GM18508 (cell line): ENCODE results near the gene MBTPS1.

Source experiments
- ATAC-seq: cut with Tn5 transposase; IDR thresholded peaks from one replicate; pipeline ENCODE4 v1.9.1; 2021; ENCODE audit warnings: moderate number of reproducible peaks; ENCODE audit not compliant: insufficient read depth, unreplicated experiment

MBTPS1 gene

DNA sequence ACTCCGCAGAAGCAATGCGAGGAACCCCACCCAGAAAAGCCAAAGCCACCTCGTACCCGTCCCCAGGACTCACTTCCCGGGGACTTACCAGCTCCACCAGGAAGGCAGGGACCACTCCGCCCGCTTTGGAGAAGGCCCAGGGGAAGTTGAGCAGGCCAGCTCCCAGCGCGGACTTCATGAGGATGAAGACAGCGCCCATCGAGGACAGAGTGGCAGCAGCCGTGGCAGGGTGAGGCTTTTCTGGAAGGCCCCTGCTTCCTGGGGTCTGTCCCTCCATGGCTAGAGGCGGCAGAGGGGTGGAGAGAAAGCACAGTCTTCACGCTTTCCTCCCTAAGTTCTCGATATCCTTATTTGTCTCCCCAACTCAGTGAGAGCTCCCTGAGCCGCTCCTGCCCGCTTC lies 74.9 kb downstream of the MBTPS1 start:
- no peak for ATAC-seq

DNA sequence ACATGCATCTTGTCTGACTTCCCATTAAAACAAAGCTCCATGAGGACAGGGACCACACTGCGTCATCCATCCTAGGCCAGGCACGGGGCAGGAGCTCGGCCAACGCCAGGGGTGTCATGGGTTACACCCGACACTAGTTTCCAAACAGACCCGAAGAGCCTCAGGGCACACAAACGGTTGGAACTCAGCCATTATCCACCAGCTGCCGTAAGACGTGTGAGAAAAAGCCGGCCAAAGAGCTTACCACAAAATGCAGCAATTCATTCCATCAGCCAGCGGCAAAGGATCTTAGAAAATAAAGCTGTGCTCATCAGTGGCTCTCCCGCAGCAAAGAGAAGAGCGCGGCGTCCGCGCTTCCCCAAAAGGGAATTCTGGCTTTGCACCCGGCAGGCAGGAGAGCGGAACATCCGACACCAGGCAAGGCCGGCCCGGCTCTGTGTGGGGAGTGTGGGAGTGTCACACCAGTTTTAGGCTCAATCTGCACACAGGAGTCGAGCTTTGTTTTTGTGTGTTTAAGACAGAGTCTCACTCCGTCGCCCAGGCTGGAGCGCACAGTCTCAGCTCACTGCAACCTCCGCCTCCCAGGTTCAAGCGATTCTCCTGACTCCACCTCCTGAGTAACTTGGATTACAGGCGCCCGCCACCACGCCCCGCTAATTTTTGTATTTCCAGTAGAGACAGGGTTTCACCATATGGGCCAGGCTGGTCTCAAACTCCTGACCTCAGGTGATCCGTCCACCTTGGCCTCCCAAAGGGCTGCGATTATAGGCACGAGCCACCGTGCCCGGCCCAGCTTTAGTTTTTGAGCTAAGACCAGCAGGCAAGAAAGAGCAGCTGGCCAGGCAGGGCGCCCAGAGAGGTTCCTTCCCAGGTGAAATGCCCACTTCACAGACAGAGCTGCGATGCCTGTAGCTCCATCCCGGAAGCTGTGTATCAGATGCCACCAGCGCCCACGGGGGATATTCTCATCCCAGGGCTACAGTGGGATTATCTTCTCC lies 75.6 kb downstream of the MBTPS1 start:
- no peak for ATAC-seq

DNA sequence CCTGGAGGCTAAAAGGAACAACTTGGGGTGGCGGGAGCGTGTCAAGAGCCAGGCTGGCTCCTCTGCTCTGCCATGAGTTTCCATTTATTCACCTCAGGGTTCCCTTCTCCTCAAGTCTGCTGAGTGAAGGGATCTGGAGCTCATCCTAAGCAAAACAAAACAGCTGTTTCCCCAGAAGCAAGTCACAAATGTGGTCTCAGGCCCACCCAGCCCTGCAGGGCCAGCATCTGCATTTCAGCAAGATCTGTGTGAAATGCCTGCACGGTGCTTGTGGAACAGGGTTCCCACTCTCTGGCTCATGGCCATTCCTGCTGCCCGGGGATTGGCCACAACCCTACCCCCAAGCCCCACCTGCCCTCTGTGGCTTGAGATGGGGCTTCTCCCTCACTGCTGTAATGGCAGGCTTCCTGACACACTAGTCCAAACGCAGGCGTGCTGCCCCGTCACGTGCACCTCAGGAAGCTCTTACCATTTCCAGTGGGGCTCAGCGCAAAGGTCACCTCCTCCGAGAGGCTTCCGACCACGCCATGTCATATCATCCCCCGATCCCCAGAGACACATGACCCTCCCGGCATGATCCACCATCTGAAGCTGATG lies 76.4 kb downstream of the MBTPS1 start:
- ATAC-seq: no peak

DNA sequence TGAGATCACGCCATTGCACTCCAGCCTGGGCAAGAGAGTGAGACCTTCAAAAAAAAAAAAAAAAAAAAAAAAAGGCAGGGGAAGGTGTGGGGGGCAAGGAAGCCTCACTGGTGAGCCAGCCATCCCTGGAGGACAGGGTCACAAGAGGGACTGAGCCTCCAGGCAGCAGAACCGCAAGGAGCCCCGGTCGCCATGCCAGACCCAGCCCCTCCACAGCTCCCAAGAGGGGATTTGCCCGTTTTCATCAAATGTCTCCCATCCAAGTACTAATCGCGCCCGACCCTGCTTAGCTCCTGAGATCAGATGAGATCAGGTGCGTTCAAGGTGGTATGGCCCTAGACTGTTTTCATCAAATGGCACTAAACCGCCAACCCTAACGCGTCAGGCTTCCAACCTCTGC lies 77.0 kb downstream of the MBTPS1 start:
- ATAC-seq: no peak

DNA sequence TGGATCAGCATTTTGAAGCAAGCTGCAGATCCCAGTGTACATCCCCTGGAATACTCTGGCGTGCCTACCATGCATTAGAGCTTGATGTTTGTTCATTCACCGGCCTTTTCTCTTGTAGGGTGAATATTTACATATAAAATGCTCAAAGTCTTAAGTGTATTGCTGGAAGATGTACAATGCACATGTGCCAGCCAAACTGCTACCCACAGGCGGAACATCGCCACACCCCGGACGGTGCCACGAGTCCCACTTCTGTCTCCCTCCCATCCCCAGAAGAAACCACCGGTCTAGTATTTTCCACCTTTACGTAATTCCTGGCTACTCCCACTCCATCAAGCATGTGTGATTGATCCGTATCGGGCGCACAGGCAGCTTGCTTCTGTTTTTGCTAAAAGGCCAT lies 78.3 kb downstream of the MBTPS1 start:
- ATAC-seq: no peak

DNA sequence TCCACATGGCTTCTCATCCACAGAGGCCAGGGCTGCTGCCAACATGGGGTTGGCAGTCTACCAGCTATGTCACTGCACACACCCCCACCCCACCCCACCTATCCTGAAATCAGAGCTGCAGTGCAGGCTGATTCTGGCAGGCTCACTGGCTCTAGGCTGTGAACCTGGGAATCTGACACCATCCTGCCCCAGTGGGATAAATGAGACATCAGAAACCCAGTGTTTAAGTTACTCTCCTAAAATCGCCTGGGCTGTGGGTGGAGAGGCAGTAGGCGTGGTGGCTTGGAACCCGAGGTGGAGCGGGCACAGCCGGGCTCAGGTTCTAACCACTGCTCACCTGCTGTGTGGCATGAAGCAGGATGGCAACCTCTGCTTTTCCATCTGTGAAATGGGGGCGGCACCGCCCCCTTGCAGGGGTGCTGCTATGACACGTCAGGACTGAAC lies 79.7 kb downstream of the MBTPS1 start:
- no peak for ATAC-seq

DNA sequence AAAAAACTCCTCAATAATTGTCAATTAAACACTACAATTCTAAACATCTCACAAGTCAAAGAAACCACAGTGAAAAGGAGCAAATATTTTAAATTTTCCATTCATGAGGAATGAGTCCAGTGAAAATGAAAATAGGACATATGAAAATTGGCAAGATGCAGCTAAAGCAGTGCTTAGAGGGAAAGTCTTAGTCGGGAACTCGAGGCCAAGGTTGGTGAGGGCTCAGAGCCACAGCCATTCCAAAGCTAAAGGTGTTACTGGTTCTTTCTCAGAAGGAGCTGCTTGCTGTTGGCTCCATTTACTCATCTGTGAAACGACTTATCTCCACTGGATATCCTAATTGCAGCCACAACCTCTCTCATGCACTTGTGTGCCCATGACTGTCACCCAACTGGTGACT lies 80.6 kb downstream of the MBTPS1 start:
- ATAC-seq: no peak

DNA sequence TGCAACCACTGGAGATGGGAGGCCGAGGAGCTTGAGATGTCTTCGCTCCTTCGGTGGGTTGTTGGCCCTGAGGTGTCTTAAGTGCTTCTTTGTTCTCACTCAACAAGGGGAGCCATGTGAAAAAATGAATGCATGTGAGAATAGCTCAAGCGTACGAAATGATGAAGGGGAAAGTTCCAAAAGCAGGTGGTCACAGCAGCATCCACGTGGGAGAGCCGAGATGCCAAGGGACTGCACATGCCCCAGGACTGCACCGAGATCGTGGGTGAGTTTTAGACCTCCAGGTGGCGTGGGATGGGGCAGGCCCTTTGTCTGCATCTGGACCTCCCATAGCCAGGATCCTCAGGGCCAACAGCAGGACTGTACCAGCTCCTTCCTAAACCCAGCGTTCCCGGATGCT lies 82.2 kb downstream of the MBTPS1 start:
- no peak for ATAC-seq

DNA sequence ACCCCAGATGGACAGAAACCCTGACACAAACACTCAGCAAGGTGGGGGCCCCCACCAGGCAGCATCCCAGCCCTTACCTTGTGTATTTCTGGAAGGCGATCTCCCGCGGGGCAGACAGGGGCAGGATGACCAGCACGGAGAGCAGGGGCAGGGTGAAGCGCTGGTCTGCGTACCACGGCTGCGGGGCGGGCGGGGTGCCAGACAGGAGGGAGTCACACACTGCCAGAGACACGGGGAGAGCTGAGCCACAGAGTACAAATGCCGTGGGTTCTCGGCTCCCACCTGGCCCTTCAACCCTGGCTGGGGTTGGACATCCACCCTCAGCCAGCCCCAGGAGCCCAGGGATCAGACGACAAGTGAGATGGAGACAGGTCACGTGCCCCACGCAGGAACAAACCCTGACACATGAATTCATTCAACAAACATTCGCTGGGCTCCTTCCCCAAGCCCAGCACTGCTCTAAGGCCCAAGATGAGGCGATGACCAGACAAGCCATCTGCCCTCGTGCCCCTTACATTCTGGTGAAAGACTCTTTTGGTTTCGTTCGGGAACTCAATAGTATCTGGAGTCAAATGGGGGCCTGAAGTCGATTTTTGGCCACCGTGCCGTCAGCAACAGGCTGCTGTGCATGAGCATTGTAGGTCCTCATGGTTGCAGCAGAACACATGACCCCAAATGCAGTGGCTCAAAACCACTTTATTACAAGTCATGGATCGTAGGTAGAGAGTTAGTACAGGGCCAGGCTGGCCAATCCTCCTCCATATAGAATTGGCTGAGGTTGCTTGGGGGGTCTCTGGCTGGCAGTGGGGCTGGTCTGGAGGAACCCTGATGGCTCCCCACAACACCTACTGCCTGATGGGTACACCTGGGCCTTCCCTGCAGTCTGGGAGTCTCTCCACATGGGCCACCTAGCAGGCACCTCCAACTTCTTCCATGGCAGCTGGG lies 83.2 kb downstream of the MBTPS1 start:
- ATAC-seq: no peak

DNA sequence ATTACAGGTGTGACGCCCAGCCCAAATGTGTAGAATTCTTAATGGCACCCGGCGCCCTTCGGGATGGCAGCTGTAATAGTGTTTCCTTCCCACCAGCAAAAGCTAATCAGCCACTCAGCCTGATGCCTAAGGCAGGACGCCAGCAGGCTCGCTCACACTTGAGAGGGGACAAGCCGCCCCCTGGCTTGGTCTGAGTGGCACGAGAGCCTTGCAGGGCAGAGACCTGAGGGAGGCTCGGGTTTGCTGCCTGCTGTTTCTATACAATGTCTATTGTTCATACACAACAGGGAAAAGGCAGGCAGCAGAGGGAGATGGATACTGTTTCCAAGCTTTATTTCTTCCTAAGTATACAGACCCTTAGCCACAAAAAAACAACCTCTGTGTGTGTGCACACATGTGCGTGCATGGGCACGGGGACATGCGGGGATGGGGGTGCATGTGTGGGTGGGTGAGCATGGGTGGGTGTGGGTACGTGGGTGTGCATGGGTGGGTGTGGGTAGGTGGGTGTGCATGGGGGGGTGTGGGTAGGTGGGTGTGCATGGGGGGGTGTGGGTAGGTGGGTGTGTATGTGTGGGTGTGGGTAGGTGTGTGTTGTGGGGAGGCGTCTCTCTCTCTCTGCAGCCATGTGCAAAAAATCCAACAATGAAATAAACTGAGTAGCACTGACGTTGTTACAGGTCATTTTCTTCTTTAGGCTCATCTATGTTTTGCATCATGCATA lies 84.1 kb downstream of the MBTPS1 start:
- ATAC-seq: no peak

DNA sequence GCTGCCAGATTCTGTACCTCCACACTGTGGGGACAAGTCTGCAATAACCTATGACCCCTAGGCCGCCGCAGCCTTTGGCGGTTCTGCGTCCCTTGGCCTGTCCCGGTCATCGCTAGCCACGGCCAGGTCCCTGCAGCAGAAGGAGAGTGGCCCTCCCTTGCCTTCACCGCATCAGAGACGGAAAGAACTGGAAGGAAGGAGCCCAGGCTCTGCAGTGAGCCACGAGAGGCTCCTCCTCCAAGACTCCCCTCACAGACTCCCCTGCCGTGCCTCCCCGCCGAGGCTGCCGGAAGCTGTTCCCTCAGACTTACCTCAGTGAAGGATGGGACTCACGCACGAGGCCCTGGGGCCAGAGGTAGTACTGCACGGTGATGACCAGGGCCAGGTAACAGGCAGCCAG lies 85.2 kb downstream of the MBTPS1 start:
- no peak for ATAC-seq

DNA sequence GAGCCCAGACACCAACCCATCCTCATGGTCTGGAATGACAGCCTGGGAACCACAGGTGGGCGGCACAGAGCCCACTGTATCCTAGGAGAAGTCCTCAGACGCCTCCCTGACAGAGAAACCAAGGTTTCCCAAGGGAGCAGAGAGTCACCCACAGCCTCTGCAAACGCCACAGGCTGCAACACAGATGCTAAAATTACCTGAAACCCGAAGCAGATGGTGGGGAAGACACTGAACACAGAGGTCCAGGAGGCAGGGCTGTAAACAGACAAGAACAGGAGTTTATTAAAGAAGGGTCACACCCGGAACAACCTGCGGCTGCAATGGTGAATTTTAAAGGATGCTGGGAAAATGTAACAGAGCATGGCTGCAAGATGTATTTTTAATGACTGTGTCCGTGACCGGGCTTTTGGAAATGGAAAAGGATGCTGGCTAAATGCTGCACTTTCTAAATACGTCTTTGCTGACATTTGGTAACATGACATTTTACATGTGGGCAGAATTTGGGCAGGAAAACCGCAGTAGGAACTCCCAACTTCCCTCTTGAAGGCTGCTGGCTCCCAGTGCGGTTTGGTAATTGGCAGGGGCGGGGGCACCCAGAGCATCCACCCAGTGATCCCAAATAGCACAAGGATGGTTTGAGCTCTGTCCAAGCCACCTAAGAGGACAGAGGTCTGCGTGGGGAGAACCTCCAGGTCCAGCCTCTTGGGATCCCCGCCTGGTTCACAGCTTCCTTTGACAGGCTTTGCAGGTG lies 87.3 kb downstream of the MBTPS1 start:
- no peak for ATAC-seq

DNA sequence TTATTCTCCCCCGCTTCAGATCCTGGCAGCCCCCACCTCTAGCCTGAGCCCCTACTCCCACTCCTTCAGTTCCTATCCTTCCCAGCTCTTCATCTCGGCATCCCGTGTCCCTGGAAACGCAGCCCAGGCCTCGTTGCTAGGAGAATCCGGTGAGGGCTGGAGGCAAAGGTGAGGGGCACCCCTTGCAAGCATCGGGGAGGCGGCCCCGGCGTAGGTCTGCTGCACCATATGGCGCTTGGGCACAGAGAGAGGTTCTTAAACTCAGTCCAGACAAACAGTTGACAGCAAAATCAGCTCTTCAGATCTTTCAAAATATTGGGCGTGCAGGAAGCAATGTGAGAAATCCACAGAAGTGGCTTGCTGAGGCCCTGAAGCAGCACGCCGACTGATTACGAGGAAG lies 89.1 kb downstream of the MBTPS1 start:
- no peak for ATAC-seq

DNA sequence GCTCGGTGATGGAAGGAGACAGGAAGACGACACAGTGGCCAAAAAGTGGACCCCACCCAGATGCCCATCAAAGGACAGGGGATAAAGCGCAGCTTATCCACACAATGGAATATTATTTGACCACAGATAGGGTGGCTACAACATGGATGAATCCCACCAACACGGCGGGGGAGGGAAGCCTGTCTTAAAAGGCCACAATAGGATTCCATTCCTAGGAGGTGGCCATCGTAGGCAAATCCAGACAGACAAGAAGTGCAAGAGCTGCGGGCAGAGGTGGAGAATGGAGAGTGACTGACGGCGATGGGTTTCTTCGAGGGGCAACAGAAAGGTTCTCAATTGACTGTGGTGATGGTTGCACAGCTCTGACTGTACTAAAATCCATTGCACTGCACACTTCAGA lies 90.1 kb downstream of the MBTPS1 start:
- no peak for ATAC-seq

DNA sequence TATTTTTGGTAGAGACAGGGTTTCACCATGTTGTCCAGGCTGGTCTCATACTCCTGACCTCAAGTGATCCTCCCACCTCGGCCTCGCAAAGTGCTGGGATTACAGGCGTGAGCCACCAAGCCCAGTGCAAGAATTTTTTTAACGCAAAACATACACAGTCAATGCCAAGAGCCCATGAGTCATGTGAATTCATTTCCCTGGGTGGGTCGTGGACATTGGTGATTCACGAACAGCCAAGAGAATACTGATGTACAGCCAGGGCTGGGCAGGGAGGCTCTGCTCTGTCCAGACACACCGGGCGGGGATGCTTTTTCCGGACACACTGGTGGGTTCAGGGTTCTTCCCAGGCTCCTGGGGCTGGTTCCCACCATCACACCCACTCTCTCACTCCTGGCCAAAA lies 91.9 kb downstream of the MBTPS1 start:
- no peak for ATAC-seq

DNA sequence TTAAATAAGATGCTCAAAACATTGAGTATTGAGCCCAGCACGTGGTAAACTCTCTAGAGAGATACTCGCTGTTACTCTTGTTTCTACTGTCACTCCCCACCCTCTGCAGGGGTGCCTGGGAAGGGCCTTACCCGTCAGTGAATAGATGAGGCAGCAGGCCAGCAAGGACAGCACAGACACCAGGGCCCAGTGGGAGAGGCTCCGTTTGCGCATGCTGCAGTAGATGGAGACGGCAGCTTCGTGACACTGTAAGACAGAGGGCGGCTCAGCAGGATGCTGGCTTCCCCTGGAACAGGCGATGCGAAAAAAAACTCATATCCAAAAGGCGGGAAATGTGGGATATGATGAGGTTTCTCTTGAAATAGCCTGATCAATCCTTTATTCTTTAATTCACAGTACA lies 94.1 kb downstream of the MBTPS1 start:
- no peak for ATAC-seq

DNA sequence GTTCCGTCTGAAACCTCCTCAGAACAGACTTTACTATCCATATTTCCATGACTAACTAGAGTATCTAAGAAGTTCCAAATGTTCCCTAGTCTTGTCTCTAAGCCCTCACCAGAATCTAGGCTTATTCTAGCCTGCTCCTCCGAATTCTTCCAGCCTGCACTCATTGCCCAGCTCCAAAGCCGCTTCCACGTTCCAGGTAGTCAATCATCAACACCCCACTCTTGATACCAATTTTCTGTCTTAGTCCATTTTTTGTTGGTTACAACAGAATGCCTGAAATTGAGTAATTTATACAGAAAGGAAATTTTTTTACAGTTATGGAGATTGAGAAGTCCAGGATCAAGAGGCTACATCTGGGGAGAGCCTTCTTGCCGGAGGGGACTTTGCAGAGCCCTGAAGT lies 95.3 kb downstream of the MBTPS1 start:
- ATAC-seq: no peak

DNA sequence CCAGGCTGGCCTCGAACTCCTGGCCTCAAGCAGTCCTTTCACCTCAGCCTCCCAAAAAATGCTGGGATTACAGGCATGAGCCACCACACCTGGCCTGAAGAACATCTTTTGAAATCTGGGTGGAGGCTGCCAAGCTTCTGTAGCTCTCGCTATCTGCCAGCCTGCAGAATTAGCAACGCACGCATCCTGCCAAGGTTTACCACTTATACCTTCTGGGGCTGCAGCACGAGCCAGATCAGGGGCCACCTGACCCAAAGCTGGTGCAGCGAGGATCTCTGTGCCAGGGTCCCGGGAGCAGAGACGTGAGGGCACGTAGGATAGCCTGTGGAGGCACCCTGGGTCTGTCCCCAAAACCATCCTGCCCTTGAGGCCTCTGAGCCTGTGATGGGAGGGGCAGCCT lies 96.4 kb downstream of the MBTPS1 start:
- ATAC-seq: no peak

DNA sequence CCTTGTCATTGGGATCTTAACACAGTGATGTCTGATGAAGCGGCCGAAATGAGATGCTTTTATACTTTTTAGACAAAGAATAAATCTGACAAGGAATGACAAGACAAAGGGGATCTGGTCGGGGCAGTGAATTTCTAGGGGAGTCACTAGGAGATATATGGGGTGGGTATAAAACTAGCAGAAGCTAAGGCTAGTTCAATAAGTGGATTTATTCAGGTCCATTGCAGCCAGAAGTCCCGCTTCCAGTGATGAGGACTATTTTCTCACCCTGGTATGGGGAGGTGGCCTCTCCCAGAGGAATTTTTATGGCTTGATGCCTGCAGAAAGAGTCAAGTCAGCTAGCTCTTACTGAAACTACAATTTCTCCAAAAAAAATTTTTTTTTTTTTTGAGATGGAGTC lies 98.0 kb downstream of the MBTPS1 start:
- no peak for ATAC-seq
